ENCODE results near the gene LYPD5. TPM values are rescaled to one million over a fixed set of nuclear protein-coding genes. Genes with fewer than 3 reads are reported as not detected.

LYPD5 gene
- total RNA-seq, 6 experiments from 2014 or later, result 0.80 to 0.87 TPM; not detected in 4

DNA sequence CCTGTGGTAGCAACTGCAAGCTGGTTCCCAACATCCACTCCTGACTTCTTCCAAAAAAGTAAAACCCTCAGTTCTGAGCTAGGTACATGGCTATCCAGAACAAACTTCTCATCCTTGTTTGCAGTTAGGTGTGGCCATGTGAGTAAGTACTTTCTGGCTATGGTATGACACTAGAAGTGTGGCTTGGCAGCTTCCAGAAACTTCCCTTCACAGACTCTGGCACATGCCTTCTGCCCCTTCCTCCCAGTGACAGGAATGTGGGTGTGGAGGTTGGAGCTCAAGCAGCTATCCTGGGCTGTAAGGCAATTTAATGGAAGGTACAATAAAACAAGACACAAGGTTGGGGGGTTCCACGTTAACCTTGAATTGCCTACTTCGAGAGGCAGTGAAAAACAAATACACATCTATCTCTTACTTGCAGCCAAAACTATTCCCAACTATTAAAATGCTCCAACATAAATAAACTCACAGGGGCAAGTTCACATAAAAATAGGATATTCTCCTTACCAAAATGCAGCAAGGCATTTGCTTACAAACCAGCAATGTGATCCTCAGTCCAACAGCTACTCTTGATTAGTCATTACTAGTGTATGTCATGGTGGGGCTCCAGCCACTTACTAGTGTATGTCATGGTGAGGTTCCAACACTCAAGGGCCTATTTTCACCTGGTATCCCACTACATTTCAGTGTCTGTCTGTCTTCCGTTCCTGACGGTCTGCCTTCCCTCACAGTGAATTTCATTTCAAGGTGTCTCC is 50.6 kb downstream of the LYPD5 start:
- Histone ChIP-seq H3K27me3 (no peaks in the 10 kb centered on the region), H3K4me3 (no peak overlapping the region), H3K4me1 (peaks cover 0 to 13% (median 0%) of the 10 kb centered on the region in 4 donors), H3K27ac (no peak overlapping the region), H3K36me3 (peaks cover 0 to 32% (median 4%) of the 10 kb centered on the region in 4 donors), H3K9me3 (no peaks in the 10 kb centered on the region)
- intact Hi-C loops (cut with DNase I), result loop anchor here in 1 of 2 donors (2.0 kb wide), 1 partner anchor 21 kb away; no protein-coding TSS in a partner anchor
- no peak for DNase-seq
- ATAC-seq, result no peak
- no peak for TF ChIP-seq POLR2A (IDR thresholded peaks at IDR 0.05)
- TF ChIP-seq, protein P1, sequence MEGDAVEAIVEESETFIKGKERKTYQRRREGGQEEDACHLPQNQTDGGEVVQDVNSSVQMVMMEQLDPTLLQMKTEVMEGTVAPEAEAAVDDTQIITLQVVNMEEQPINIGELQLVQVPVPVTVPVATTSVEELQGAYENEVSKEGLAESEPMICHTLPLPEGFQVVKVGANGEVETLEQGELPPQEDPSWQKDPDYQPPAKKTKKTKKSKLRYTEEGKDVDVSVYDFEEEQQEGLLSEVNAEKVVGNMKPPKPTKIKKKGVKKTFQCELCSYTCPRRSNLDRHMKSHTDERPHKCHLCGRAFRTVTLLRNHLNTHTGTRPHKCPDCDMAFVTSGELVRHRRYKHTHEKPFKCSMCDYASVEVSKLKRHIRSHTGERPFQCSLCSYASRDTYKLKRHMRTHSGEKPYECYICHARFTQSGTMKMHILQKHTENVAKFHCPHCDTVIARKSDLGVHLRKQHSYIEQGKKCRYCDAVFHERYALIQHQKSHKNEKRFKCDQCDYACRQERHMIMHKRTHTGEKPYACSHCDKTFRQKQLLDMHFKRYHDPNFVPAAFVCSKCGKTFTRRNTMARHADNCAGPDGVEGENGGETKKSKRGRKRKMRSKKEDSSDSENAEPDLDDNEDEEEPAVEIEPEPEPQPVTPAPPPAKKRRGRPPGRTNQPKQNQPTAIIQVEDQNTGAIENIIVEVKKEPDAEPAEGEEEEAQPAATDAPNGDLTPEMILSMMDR (IDR thresholded peaks at IDR 0.05), result no peak
- 95% methylated on average over 4 of the region's 4 CpGs for WGBS (ENCODE audit: insufficient coverage, low coverage, low lambda C conversion rate, missing lambda C conversion rate)

- WGBS (ENCODE audit: insufficient coverage, low coverage, low lambda C conversion rate, missing lambda C conversion rate), result 100% methylated on average over 1 of the region's 1 CpG
- Histone ChIP-seq H3K27me3 (no peaks in the 10 kb centered on the region), H3K36me3 (peaks cover 0 to 37% (median 5%) of the 10 kb centered on the region in 4 donors), H3K4me1 (peaks cover 0 to 9% (median 0%) of the 10 kb centered on the region in 4 donors), H3K27ac (no peak overlapping the region), H3K4me3 (no peak overlapping the region), H3K9me3 (no peaks in the 10 kb centered on the region)
- no peak for TF ChIP-seq POLR2A (IDR thresholded peaks at IDR 0.05)
- TF ChIP-seq, protein P1 (IDR thresholded peaks at IDR 0.05), result no peak
- no peak for ATAC-seq
- DNase-seq, result no peak
- intact Hi-C loops (cut with DNase I), result loop anchor here (2.0 to 5.0 kb wide), 2 partner anchors 23 to 32 kb away; partner anchors contain the start of gene KCNN4 (in 1 of the 2)
Measured at GRCh38 chr19:43749898-43750297, 52.3 kb downstream of the LYPD5 start.

DNA sequence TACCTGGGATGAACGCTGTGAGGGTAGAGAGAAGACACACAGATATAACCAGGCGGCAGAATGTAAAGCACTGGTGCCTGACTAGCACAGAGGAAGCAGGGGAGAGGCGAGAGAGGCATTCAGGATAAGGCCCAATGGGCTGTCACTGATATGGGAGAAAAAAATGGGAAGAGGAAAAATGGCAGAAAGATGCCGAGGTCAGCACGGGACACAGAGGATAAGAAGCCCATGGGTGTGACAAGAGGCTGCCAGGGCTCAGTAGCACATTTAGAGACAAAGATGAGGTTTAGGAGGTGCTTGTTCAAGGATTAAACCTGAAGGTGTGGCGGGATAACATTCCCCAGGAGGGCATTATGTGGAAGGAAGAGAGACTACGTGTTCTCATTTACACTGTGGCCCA is 53.1 kb downstream of the LYPD5 start:
- Histone ChIP-seq H3K4me3 (no peak overlapping the region), H3K9me3 (no peaks in the 10 kb centered on the region), H3K27me3 (no peaks in the 10 kb centered on the region), H3K36me3 (peaks cover 0 to 37% (median 5%) of the 10 kb centered on the region in 4 donors), H3K4me1 (peaks cover 0 to 9% (median 0%) of the 10 kb centered on the region in 4 donors), H3K27ac (no peak overlapping the region)
- intact Hi-C loops (cut with DNase I), result loop anchor here in 1 of 2 donors (5.0 kb wide), 1 partner anchor 33 kb away; the partner anchor contains the start of gene KCNN4
- DNase-seq (no peak), ATAC-seq (no peak)
- WGBS (ENCODE audit: insufficient coverage, low coverage, low lambda C conversion rate, missing lambda C conversion rate), result 84% methylated on average over 7 of the region's 7 CpGs
- no peak for TF ChIP-seq POLR2A (IDR thresholded peaks at IDR 0.05)
- TF ChIP-seq, protein P1 (IDR thresholded peaks at IDR 0.05), result no peak

GRCh38 chr19:43748685-43749084 is 53.6 kb downstream of the LYPD5 start:
- H3K4me1 ChIP-seq, result peaks cover 0 to 4% (median 0%) of the 10 kb centered on the region in 4 donors
- H3K9me3 ChIP-seq, result no peaks in the 10 kb centered on the region
- H3K27ac ChIP-seq, result no peak overlapping the region
- DNase-seq (no peak), ATAC-seq (no peak)
- no peak for TF ChIP-seq POLR2A (IDR thresholded peaks at IDR 0.05)
- TF ChIP-seq, protein P1 (IDR thresholded peaks at IDR 0.05), result no peak
- H3K4me3 ChIP-seq, result no peak overlapping the region
- intact Hi-C loops (cut with DNase I), result loop anchor here in 1 of 2 donors (5.0 kb wide), 1 partner anchor 34 kb away; the partner anchor contains the start of gene KCNN4
- peaks cover 0 to 37% (median 5%) of the 10 kb centered on the region in 4 donors for H3K36me3 ChIP-seq
- H3K27me3 ChIP-seq, result no peaks in the 10 kb centered on the region
- 69% methylated on average over 4 of the region's 4 CpGs for WGBS (ENCODE audit: insufficient coverage, low coverage, low lambda C conversion rate, missing lambda C conversion rate)

Measured in right lobe of liver (tissue), 6 donors.